GM10266 (cell line): ENCODE measurements around the gene SIRPD.

ENCODE experiments used
- DNase-seq: peaks from one replicate; pipeline ENCODE4 v3.0.0; 2012; ENCODE audit errors: extremely low spot score
- CTCF ChIP-seq: IDR thresholded peaks from 2 replicates; pipeline ENCODE4 v1.5.1; 2012; ENCODE audit warnings: mild to moderate bottlenecking, low read depth; ENCODE audit not compliant: control insufficient read depth, insufficient read depth; ENCODE audit errors: missing control alignments

The SIRPD gene

GRCh38 chr20:1489325-1489724, 68.2 kb downstream of the SIRPD start:
- no peak for TF ChIP-seq CTCF
- DNase-seq, result no peak

GRCh38 chr20:1486566-1486965, 70.9 kb downstream of the SIRPD start:
- no peak for DNase-seq
- no peak for TF ChIP-seq CTCF

GRCh38 chr20:1484438-1485116, 72.9 kb downstream of the SIRPD start:
- TF ChIP-seq CTCF, result no peak
- no peak for DNase-seq
